Pulmonary artery endothelial cell (primary cell): ENCODE results near the gene TAF1. TPM values are rescaled to one million over a fixed set of nuclear protein-coding genes. Genes with fewer than 3 reads are reported as not detected.
"Not testable (repeated sequence)": the region's sequence is repeated elsewhere in the genome, so short reads cannot be mapped to it uniquely, and the experiment has no call there.

Experiments used
- DNase-seq: peaks from one replicate; pipeline ENCODE4 v3.0.0-alpha.2; 2011; ENCODE audit warnings: low read depth, low spot score
- total RNA-seq: library from RNA; depleted of rRNA; stranded (reverse); fragments of >200 nt; gene quantifications from 2 replicates; pipeline ENCODE4 v1.2.3, GENCODE V29; 2014

The TAF1 gene
- total RNA-seq, result 37.2 and 43.0 TPM in 2 replicates

GRCh38 chrX:71365875-71366673 lies at the start of gene TAF1:
Gene TAF1 (plus strand): TSS chrX:71366357. CDS start chrX:71366375, 18 bp downstream.
- DNase-seq, result peak; percentile 91

GRCh38 chrX:71316959-71317358 lies 49.2 kb upstream of the TAF1 start:
- not testable (repeated sequence) for DNase-seq

GRCh38 chrX:71320126-71320525 lies 46.0 kb upstream of the TAF1 start:
- no peak for DNase-seq

GRCh38 chrX:71321731-71322130 lies 44.4 kb upstream of the TAF1 start:
- no peak for DNase-seq

GRCh38 chrX:71324452-71324851 lies 41.7 kb upstream of the TAF1 start:
- DNase-seq, result not testable (repeated sequence)

- DNase-seq, result no peak
These were observed 39.8 kb upstream of the TAF1 start for GRCh38 chrX:71326394-71326793.

GRCh38 chrX:71349151-71349665 lies 16.9 kb upstream of the TAF1 start:
- not testable (repeated sequence) for DNase-seq

- DNase-seq, result not testable (repeated sequence)
These were observed 16.3 kb upstream of the TAF1 start for GRCh38 chrX:71349867-71350266.

GRCh38 chrX:71352439-71352838 lies 13.7 kb upstream of the TAF1 start:
- DNase-seq, result not testable (repeated sequence)

GRCh38 chrX:71364221-71364620 lies 1.9 kb upstream of the TAF1 start:
- no peak for DNase-seq

- DNase-seq, result no peak
These were observed 742 bp upstream of the TAF1 start for GRCh38 chrX:71365356-71365874.

GRCh38 chrX:71366674-71367256 lies 608 bp downstream of the TAF1 start:
- DNase-seq, result no peak

GRCh38 chrX:71367396-71367795 lies 1.2 kb downstream of the TAF1 start:
- DNase-seq, result no peak

GRCh38 chrX:71372388-71372787 lies 6.2 kb downstream of the TAF1 start:
- no peak for DNase-seq

GRCh38 chrX:71378732-71379131 lies 12.6 kb downstream of the TAF1 start:
- peak; percentile 69 for DNase-seq

- not testable (repeated sequence) for DNase-seq
These were observed 25.6 kb downstream of the TAF1 start for GRCh38 chrX:71391725-71392124.

GRCh38 chrX:71393919-71394318 lies 27.8 kb downstream of the TAF1 start:
- no peak for DNase-seq

GRCh38 chrX:71396576-71396975 lies 30.4 kb downstream of the TAF1 start:
- DNase-seq, result no peak

- no peak for DNase-seq
These were observed 34.6 kb downstream of the TAF1 start for GRCh38 chrX:71400710-71401109.

GRCh38 chrX:71416260-71416659 lies 50.1 kb downstream of the TAF1 start:
- DNase-seq, result not testable (repeated sequence)

- DNase-seq, result no peak
These were observed 54.5 kb downstream of the TAF1 start for GRCh38 chrX:71420686-71421085.

GRCh38 chrX:71432733-71433132 lies 66.6 kb downstream of the TAF1 start:
- DNase-seq, result no peak
